K562 (cell line): Measurements from ENCODE around the gene HSF2BP. TPM values are rescaled to one million over a fixed set of nuclear protein-coding genes. Genes with fewer than 3 reads are reported as not detected.

Source experiments
- CBX1 ChIP-seq: sonication (generic); IDR thresholded peaks from 2 replicates; pipeline ENCODE4 v1.6.1; 2016; ENCODE audit warnings: antibody characterized with exemption, low read depth, mild to moderate bottlenecking
- DMBX1 ChIP-seq: fragments of 250-450 bp; sonication (Bioruptor Pico); IDR thresholded peaks from 2 replicates; pipeline ENCODE4 v1.8.0; 2022; ENCODE audit warnings: inconsistent platforms, mild to moderate bottlenecking, moderate library complexity, borderline replicate concordance
- GATAD2A ChIP-seq: fragments of 450-650 bp; IDR thresholded peaks from 2 replicates; pipeline ENCODE4 v1.6.1; 2017
- HES1 ChIP-seq: fragments of 450-650 bp; IDR thresholded peaks from 2 replicates; pipeline ENCODE4 v1.6.1; 2016; ENCODE audit warnings: low read depth, mild to moderate bottlenecking, moderate library complexity
- KLF13 ChIP-seq: fragments of 450-650 bp; IDR thresholded peaks from 2 replicates; pipeline ENCODE4 v1.6.1; 2016; ENCODE audit warnings: missing genetic modification characterization, low read depth, mild to moderate bottlenecking, missing compliant biosample characterization, moderate library complexity, borderline replicate concordance
- L3MBTL2 ChIP-seq: fragments of 450-650 bp; IDR thresholded peaks from 2 replicates; pipeline ENCODE4 v1.6.1; 2016; ENCODE audit warnings: mild to moderate bottlenecking, moderate library complexity
- LEF1 ChIP-seq: fragments of 450-650 bp; IDR thresholded peaks from 2 replicates; pipeline ENCODE4 v1.6.1; 2016; ENCODE audit warnings: mild to moderate bottlenecking
- MAZ ChIP-seq, 2 experiments: fragments of 450-650 bp in 1 of 2; sonication (generic) in 1 of 2; formaldehyde crosslinking; IDR thresholded peaks in 1 of 2; conservative IDR thresholded peaks in 1 of 2; 2 replicates each; pipeline versions ENCODE4 v1.4.0 to v1.5.0; 2020; ENCODE audit warnings: mild to moderate bottlenecking in 1 of 2, missing genetic modification reagents in 1 of 2
- NEUROD1 ChIP-seq: fragments of 150-350 bp; IDR thresholded peaks from 2 replicates; pipeline ENCODE4 v1.6.1; 2014; ENCODE audit warnings: borderline replicate concordance, low read length, low read depth; ENCODE audit not compliant: partially characterized antibody
- POLR2A ChIP-seq: fragments of 450-650 bp; conservative IDR thresholded peaks from 2 replicates; pipeline ENCODE4 v1.6.1; 2016
- RBM25 ChIP-seq: fragments of 200-400 bp; formaldehyde crosslinking; IDR thresholded peaks from 2 replicates; pipeline ENCODE4 v1.6.1; 2018; ENCODE audit warnings: low read length, low read depth, moderate library complexity; ENCODE audit not compliant: severe bottlenecking
- RCOR1 ChIP-seq, 2 experiments: IDR thresholded peaks; 2 replicates each; pipeline ENCODE4 v1.6.1; 2012; ENCODE audit warnings: low read depth in 2 of 2, low read length in 2 of 2, borderline replicate concordance in 1 of 2, improper control_type of control experiment in 1 of 2
- SMAD4 ChIP-seq: fragments of 250-450 bp; sonication (Bioruptor Pico); conservative IDR thresholded peaks from 2 replicates; pipeline ENCODE4 v1.8.0; 2021; ENCODE audit warnings: inconsistent platforms, mild to moderate bottlenecking, moderate library complexity
- TAF15 ChIP-seq: fragments of 200-400 bp; formaldehyde crosslinking; IDR thresholded peaks from 2 replicates; pipeline ENCODE4 v1.6.1; 2017; ENCODE audit warnings: mild to moderate bottlenecking, low read depth, low read length, moderate library complexity
- XRCC5 ChIP-seq: fragments of 200-400 bp; formaldehyde crosslinking; IDR thresholded peaks from 2 replicates; pipeline ENCODE4 v1.6.1; 2017; ENCODE audit warnings: low read depth, mild to moderate bottlenecking, low read length
- ZBTB1 ChIP-seq: sonication (generic); formaldehyde crosslinking; IDR thresholded peaks from 2 replicates; pipeline ENCODE4 v1.8.1; 2023; ENCODE audit warnings: missing genetic modification reagents, low read depth, mild to moderate bottlenecking, borderline replicate concordance
- ZC3H8 ChIP-seq: fragments of 450-650 bp; IDR thresholded peaks from 2 replicates; pipeline ENCODE4 v1.6.1; 2017
- ZKSCAN1 ChIP-seq: fragments of 150-350 bp; IDR thresholded peaks from 2 replicates; pipeline ENCODE4 v1.6.1; 2016; ENCODE audit warnings: low read depth, low read length
- ZNF274 ChIP-seq: IDR thresholded peaks from 2 replicates; pipeline ENCODE4 v1.6.1; 2011; ENCODE audit warnings: low read depth, mild to moderate bottlenecking, low read length, moderate library complexity, borderline replicate concordance
- ZNF384 ChIP-seq: IDR thresholded peaks from 2 replicates; pipeline ENCODE4 v1.6.1; 2012; ENCODE audit warnings: low read depth, low read length, improper control_type of control experiment
- ZNF583 ChIP-seq: fragments of 250-450 bp; sonication (Bioruptor Pico); IDR thresholded peaks from 2 replicates; pipeline ENCODE4 v1.4.0; 2020
- ZNF586 ChIP-seq: fragments of 450-650 bp; formaldehyde crosslinking; conservative IDR thresholded peaks from 2 replicates; pipeline ENCODE4 v1.4.0; 2020; ENCODE audit warnings: mild to moderate bottlenecking, moderate library complexity
- ZNF592 ChIP-seq: fragments of 450-650 bp; IDR thresholded peaks from 2 replicates; pipeline ENCODE4 v1.6.1; 2017; ENCODE audit warnings: antibody characterized with exemption, mild to moderate bottlenecking
- polyA plus RNA-seq, 8 experiments: library from polyadenylated mRNA; depleted of rRNA in 4 of 8; stranded (reverse) in 5 of 8; unstranded in 3 of 8; fragments of >200 nt; fragmentation: Nextera tagmentation in 2 of 8; fragmentation: Illumina TruSeq in 1 of 8; extraction: Ambion mirVana in 2 of 8; extraction: Trizol in 1 of 8; gene quantifications; 2 replicates each; pipeline versions ENCODE4 v1.2.1 to v1.2.3, GENCODE V29; 2011 to 2014; ENCODE audit warnings: inconsistent platforms in 1 of 8, missing spikeins in 1 of 8
- total RNA-seq, 7 experiments: library from RNA; depleted of rRNA in 6 of 7; stranded (reverse); fragments of >200 nt in 6 of 7; fragmentation: Illumina TruSeq in 2 of 7; extraction: Trizol in 2 of 7; gene quantifications; 2 replicates each; pipeline versions ENCODE4 v1.2.1 to v1.2.3, GENCODE V29; 2011 to 2021; ENCODE audit warnings: low replicate concordance in 1 of 7

HSF2BP gene
- total and polyA plus RNA-seq, 9 of the 15 experiments (the other 6 are each of a cell fraction or from before 2014, with no cell fraction given) = 0.04 to 0.57 (median 0.20) TPM; not detected in 2

GRCh38 chr21:43697758-43698643 is 38.7 kb upstream of the HSF2BP start (continued):
- TF ChIP-seq DMBX1 (CRISPR knock-in tag) (peak; percentile 49; the same call in 1 of the 2 replicates), ZNF583 (CRISPR knock-in tag) (0 out of 2 replicates have a peak, but pooled peaks have one; percentile 20), RBM25 (no peak), ZNF586 (CRISPR knock-in tag) (no peak), KLF13 (no peak), XRCC5 (no peak), ZNF592 (peak; percentile 85), POLR2A (no peak), L3MBTL2 (peak; percentile 83), LEF1 (peak; percentile 70; the same call in 1 of the 2 replicates), RCOR1 (IDR thresholded peaks at IDR 0.05; ENCODE audit: borderline replicate concordance in 1 of 2, low read depth in 2 of 2, low read length in 2 of 2) (no peak), ZBTB1 (CRISPR knock-in tag) (no peak), SMAD4 (CRISPR knock-in tag) (0 out of 2 replicates have a peak, but pooled peaks have one; percentile 27), GATAD2A (no peak), HES1 (no peak), ZNF274 (no peak), CBX1 (no peak), ZKSCAN1 (no peak), ZC3H8 (no peak), ZNF384 (peak; percentile 11; the same call in 1 of the 2 replicates), NEUROD1 (no peak), MAZ (CRISPR knock-in tag; conservative IDR thresholded peaks at IDR 0.05 in 1 of 2, IDR thresholded peaks at IDR 0.05 in 1 of 2) (no peak), TAF15 (no peak)
